CD4-positive, alpha-beta T cell treated with Interleukin-17A for 1 hour (primary cell): Measurements from ENCODE around the gene PRKCB.
"Not testable (repeated sequence)": the region's sequence is repeated elsewhere in the genome, so short reads cannot be mapped to it uniquely, and the experiment has no call there.

Experiments used
- DNase-seq: peaks from one replicate; pipeline ENCODE4 v3.0.0-alpha.2; 2020

The PRKCB gene

GRCh38 chr16:24053099-24053946 is 217.5 kb downstream of the PRKCB start:
- DNase-seq, result no peak

- DNase-seq, result no peak
Measured at GRCh38 chr16:24054741-24055491, 219.1 kb downstream of the PRKCB start.

GRCh38 chr16:24062270-24062817 is 226.6 kb downstream of the PRKCB start:
- no peak for DNase-seq

- DNase-seq, result no peak
Measured at GRCh38 chr16:24069036-24069590, 233.3 kb downstream of the PRKCB start.

GRCh38 chr16:24070851-24071250 is 235.1 kb downstream of the PRKCB start:
- peak; percentile 36 for DNase-seq

GRCh38 chr16:24071666-24072360 is 236.0 kb downstream of the PRKCB start:
- no peak for DNase-seq

- no peak for DNase-seq
Measured at GRCh38 chr16:24073321-24073720, 237.5 kb downstream of the PRKCB start.

- DNase-seq, result no peak
Measured at GRCh38 chr16:24074574-24074973, 238.8 kb downstream of the PRKCB start.

- no peak for DNase-seq
Measured at GRCh38 chr16:24075302-24075701, 239.5 kb downstream of the PRKCB start.

GRCh38 chr16:24075931-24076716 is 240.3 kb downstream of the PRKCB start:
- no peak for DNase-seq

GRCh38 chr16:24077292-24077691 is 241.5 kb downstream of the PRKCB start:
- no peak for DNase-seq

GRCh38 chr16:24077966-24078365 is 242.2 kb downstream of the PRKCB start:
- no peak for DNase-seq

- no peak for DNase-seq
Measured at GRCh38 chr16:24085666-24086065, 249.9 kb downstream of the PRKCB start.

GRCh38 chr16:24087891-24088410 is 252.2 kb downstream of the PRKCB start:
- no peak for DNase-seq

- no peak for DNase-seq
Measured at GRCh38 chr16:24088767-24089166, 253.0 kb downstream of the PRKCB start.

- DNase-seq, result no peak
Measured at GRCh38 chr16:24091125-24091524, 255.3 kb downstream of the PRKCB start.

GRCh38 chr16:24093049-24093448 is 257.3 kb downstream of the PRKCB start:
- no peak for DNase-seq

- DNase-seq, result no peak
Measured at GRCh38 chr16:24094660-24095059, 258.9 kb downstream of the PRKCB start.

- DNase-seq, result no peak
Measured at GRCh38 chr16:24098896-24099295, 263.1 kb downstream of the PRKCB start.

- DNase-seq, result no peak
Measured at GRCh38 chr16:24101431-24101830, 265.6 kb downstream of the PRKCB start.

- DNase-seq, result no peak
Measured at GRCh38 chr16:24102209-24102660, 266.5 kb downstream of the PRKCB start.

- DNase-seq, result not testable (repeated sequence)
Measured at GRCh38 chr16:24105471-24105870, 269.7 kb downstream of the PRKCB start.
